MM.1S (cell line): Measurements from ENCODE around the gene NUDT1.

ENCODE experiments used
- EZH2 ChIP-seq: fragments of 300-600 bp; sonication (generic); optimal IDR thresholded peaks from 2 replicates; pipeline ENCODE3; 2017; ENCODE audit warnings: low read depth, mild to moderate bottlenecking, antibody characterized with exemption, low read length, mixed read lengths
- TF ChIP-seq, protein P1 (sequence below): fragments of 300-600 bp; sonication (generic); IDR thresholded peaks from 2 replicates; pipeline ENCODE4 v1.5.1; 2016; ENCODE audit warnings: antibody characterized with exemption, low read length, mixed read lengths

DNA sequence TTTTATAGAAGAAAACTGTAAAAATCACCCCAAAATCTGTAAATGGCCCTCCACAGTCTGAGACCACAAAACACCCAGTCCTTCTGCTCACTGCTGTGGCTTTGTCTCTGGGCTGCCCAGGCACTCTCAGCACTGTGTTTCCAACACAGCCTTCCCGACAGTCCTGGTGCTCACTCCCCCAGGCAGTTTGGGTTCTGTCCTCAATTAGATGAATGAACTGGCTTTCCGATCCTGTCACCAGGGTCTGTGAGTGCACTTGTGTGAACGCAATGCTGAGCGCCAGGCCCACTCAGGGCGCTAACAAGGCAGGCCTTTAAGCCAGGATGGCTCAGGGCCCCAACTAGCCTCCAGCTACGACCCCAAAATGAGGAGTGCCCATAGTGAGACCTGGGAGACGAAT, 12.6 kb upstream of the NUDT1 start:
- TF ChIP-seq, protein P1, sequence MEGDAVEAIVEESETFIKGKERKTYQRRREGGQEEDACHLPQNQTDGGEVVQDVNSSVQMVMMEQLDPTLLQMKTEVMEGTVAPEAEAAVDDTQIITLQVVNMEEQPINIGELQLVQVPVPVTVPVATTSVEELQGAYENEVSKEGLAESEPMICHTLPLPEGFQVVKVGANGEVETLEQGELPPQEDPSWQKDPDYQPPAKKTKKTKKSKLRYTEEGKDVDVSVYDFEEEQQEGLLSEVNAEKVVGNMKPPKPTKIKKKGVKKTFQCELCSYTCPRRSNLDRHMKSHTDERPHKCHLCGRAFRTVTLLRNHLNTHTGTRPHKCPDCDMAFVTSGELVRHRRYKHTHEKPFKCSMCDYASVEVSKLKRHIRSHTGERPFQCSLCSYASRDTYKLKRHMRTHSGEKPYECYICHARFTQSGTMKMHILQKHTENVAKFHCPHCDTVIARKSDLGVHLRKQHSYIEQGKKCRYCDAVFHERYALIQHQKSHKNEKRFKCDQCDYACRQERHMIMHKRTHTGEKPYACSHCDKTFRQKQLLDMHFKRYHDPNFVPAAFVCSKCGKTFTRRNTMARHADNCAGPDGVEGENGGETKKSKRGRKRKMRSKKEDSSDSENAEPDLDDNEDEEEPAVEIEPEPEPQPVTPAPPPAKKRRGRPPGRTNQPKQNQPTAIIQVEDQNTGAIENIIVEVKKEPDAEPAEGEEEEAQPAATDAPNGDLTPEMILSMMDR, result no peak
- no peak for TF ChIP-seq EZH2
